ENCODE data around the gene FRMD1. TPM values are rescaled to one million over a fixed set of nuclear protein-coding genes. Genes with fewer than 3 reads are reported as not detected.

Gene FRMD1
- total RNA-seq, 1 donor = under 0.01 TPM

GRCh38 chr6:168053086-168053956 lies 25.7 kb downstream of the FRMD1 start:
- no peak for DNase-seq (ENCODE audit: insufficient read length, low spot score, missing footprints)
- Histone ChIP-seq H3K27me3 (ENCODE audit: insufficient read depth, low read length) (no peaks in the 10 kb centered on the region), H4K20me1 (ENCODE audit: insufficient read depth, low read length) (no peaks in the 10 kb centered on the region), H3K79me2 (ENCODE audit: insufficient read depth, low read length) (no peaks in the 10 kb centered on the region), H3K9me3 (ENCODE audit: low read depth, low read length) (no peaks in the 10 kb centered on the region), H3K4me1 (ENCODE audit: insufficient read depth, low read length) (no peaks in the 10 kb centered on the region), H3K27ac (ENCODE audit: low read depth, low read length) (no peak overlapping the region), H2AFZ (ENCODE audit: low read length) (no peak overlapping the region), H3K4me2 (ENCODE audit: insufficient read depth, low read length) (no peak overlapping the region), H3K4me3 (ENCODE audit: insufficient read depth, low read length) (no peak overlapping the region), H3K36me3 (ENCODE audit: insufficient read depth, low read length) (no peaks in the 10 kb centered on the region)
- no peak for TF ChIP-seq CTCF (IDR thresholded peaks at IDR 0.05; ENCODE audit: extremely low read depth, low read depth, low read length)

- H3K4me2 ChIP-seq (ENCODE audit: insufficient read depth, low read length) = no peak overlapping the region
- no peaks in the 10 kb centered on the region for H4K20me1 ChIP-seq (ENCODE audit: insufficient read depth, low read length)
- no peaks in the 10 kb centered on the region for H3K79me2 ChIP-seq (ENCODE audit: insufficient read depth, low read length)
- no peaks in the 10 kb centered on the region for H3K4me1 ChIP-seq (ENCODE audit: insufficient read depth, low read length)
- H3K27me3 ChIP-seq (ENCODE audit: insufficient read depth, low read length) = no peaks in the 10 kb centered on the region
- DNase-seq (ENCODE audit: insufficient read length, low spot score, missing footprints) = no peak
- no peaks in the 10 kb centered on the region for H3K9me3 ChIP-seq (ENCODE audit: low read depth, low read length)
- TF ChIP-seq CTCF (IDR thresholded peaks at IDR 0.05; ENCODE audit: extremely low read depth, low read depth, low read length) = no peak
- no peaks in the 10 kb centered on the region for H3K36me3 ChIP-seq (ENCODE audit: insufficient read depth, low read length)
- no peak overlapping the region for H3K27ac ChIP-seq (ENCODE audit: low read depth, low read length)
- H3K4me3 ChIP-seq (ENCODE audit: insufficient read depth, low read length) = no peak overlapping the region
- no peak overlapping the region for H2AFZ ChIP-seq (ENCODE audit: low read length)
These were observed 26.6 kb downstream of the FRMD1 start for GRCh38 chr6:168052291-168052891.

GRCh38 chr6:168051648-168052047 lies 27.4 kb downstream of the FRMD1 start:
- Histone ChIP-seq H4K20me1 (ENCODE audit: insufficient read depth, low read length) (no peaks in the 10 kb centered on the region), H3K9me3 (ENCODE audit: low read depth, low read length) (no peaks in the 10 kb centered on the region), H3K4me3 (ENCODE audit: insufficient read depth, low read length) (no peak overlapping the region), H2AFZ (ENCODE audit: low read length) (no peak overlapping the region), H3K27me3 (ENCODE audit: insufficient read depth, low read length) (no peaks in the 10 kb centered on the region), H3K27ac (ENCODE audit: low read depth, low read length) (no peak overlapping the region), H3K79me2 (ENCODE audit: insufficient read depth, low read length) (no peaks in the 10 kb centered on the region), H3K4me2 (ENCODE audit: insufficient read depth, low read length) (no peak overlapping the region), H3K36me3 (ENCODE audit: insufficient read depth, low read length) (no peaks in the 10 kb centered on the region), H3K4me1 (ENCODE audit: insufficient read depth, low read length) (no peaks in the 10 kb centered on the region)
- no peak for TF ChIP-seq CTCF (IDR thresholded peaks at IDR 0.05; ENCODE audit: extremely low read depth, low read depth, low read length)
- DNase-seq (ENCODE audit: insufficient read length, low spot score, missing footprints) = no peak

GRCh38 chr6:168050881-168051586 lies 28.0 kb downstream of the FRMD1 start:
- no peaks in the 10 kb centered on the region for H4K20me1 ChIP-seq (ENCODE audit: insufficient read depth, low read length)
- peak; percentile 14 for TF ChIP-seq CTCF (IDR thresholded peaks at IDR 0.05; ENCODE audit: extremely low read depth, low read depth, low read length)
- no peaks in the 10 kb centered on the region for H3K9me3 ChIP-seq (ENCODE audit: low read depth, low read length)
- no peak overlapping the region for H3K27ac ChIP-seq (ENCODE audit: low read depth, low read length)
- H3K27me3 ChIP-seq (ENCODE audit: insufficient read depth, low read length) = no peaks in the 10 kb centered on the region
- no peak overlapping the region for H3K4me2 ChIP-seq (ENCODE audit: insufficient read depth, low read length)
- DNase-seq (ENCODE audit: insufficient read length, low spot score, missing footprints) = no peak
- H3K4me1 ChIP-seq (ENCODE audit: insufficient read depth, low read length) = no peaks in the 10 kb centered on the region
- no peaks in the 10 kb centered on the region for H3K36me3 ChIP-seq (ENCODE audit: insufficient read depth, low read length)
- no peak overlapping the region for H2AFZ ChIP-seq (ENCODE audit: low read length)
- H3K79me2 ChIP-seq (ENCODE audit: insufficient read depth, low read length) = no peaks in the 10 kb centered on the region
- H3K4me3 ChIP-seq (ENCODE audit: insufficient read depth, low read length) = no peak overlapping the region

Data from osteoblast (primary cell).